Kidney (tissue), 14 donors: ENCODE results near the gene CCNB2. TPM values are rescaled to one million over a fixed set of nuclear protein-coding genes. Genes with fewer than 3 reads are reported as not detected.
A peak's percentile ranks its signal among the peaks of the same experiment; 100 is the strongest.
"Not testable (repeated sequence)": the region's sequence is repeated elsewhere in the genome, so short reads cannot be mapped to it uniquely, and the experiment has no call there.

Experiments
- DNase-seq, 5 donors: peaks; one replicate each; pipeline ENCODE4 v3.0.0-alpha.2; 2013 to 2020
- FAIRE-seq: peaks from 2 replicates; lab custom pipeline; 2012; peaks lifted over from hg19 to GRCh38; lab: Jason Lieb, UNC
- H3K27ac ChIP-seq, 2 donors: one replicate each; pipeline ENCODE4 v1.7.0; 2013; ENCODE audit warnings: low read depth in 2 of 2, low read length in 2 of 2, inconsistent platforms in 1 of 2
- H3K27me3 ChIP-seq: one replicate; pipeline ENCODE4 v1.7.1; 2013; ENCODE audit warnings: low read length, inconsistent platforms; ENCODE audit not compliant: control insufficient read depth, insufficient read depth
- H3K36me3 ChIP-seq, 3 donors: one replicate each; pipeline versions ENCODE4 v1.7.0 to v1.7.1; 2013; ENCODE audit warnings: low read length in 3 of 3, control low read depth in 1 of 3, inconsistent platforms in 1 of 3; ENCODE audit not compliant: insufficient read depth in 3 of 3, control insufficient read depth in 2 of 3
- H3K4me1 ChIP-seq, 3 donors: one replicate each; pipeline versions ENCODE4 v1.7.0 to v1.7.1; 2013; ENCODE audit warnings: low read length in 3 of 3, inconsistent platforms in 1 of 3, low read depth in 1 of 3; ENCODE audit not compliant: control insufficient read depth in 2 of 3, insufficient read depth in 2 of 3
- H3K4me3 ChIP-seq, 3 donors: one replicate each; pipeline versions ENCODE4 v1.7.0 to v1.8.1; 2013; ENCODE audit warnings: low read length in 3 of 3, control low read depth in 1 of 3, inconsistent platforms in 1 of 3
- H3K9ac ChIP-seq, 3 donors: one replicate each; pipeline versions ENCODE4 v1.7.0 to v1.7.1; 2013; ENCODE audit warnings: low read length in 3 of 3, control low read depth in 1 of 3, inconsistent platforms in 1 of 3
- H3K9me3 ChIP-seq, 3 donors: one replicate each; pipeline versions ENCODE4 v1.7.0 to v1.7.1; 2013; ENCODE audit warnings: low read length in 3 of 3, control low read depth in 1 of 3, inconsistent platforms in 1 of 3; ENCODE audit not compliant: control insufficient read depth in 2 of 3, insufficient read depth in 1 of 3
- intact Hi-C: fragments of 100-400 bp; cut with DNase I; formaldehyde crosslinking; loops from one replicate; pipeline ENCODE4 v1.11.1; 2022
- polyA plus RNA-seq: library from polyadenylated mRNA; stranded (reverse); fragments of 350-450 nt; fragmentation: Illumina TruSeq; extraction: RNeasy Lipid Tissue Mini Kit (QIAGEN cat#74804); gene quantifications from one replicate; pipeline ENCODE4 v1.2.3, GENCODE V29; 2014; ENCODE audit warnings: low read depth, low replicate concordance; ENCODE audit not compliant: insufficient read depth
- total RNA-seq: library from RNA; stranded (reverse); fragmentation: NEBNext Ultra II Directional; extraction: Animal tissue kit (Norgen Biotek cat#: 25700); gene quantifications from one replicate; pipeline ENCODE4 v1.2.1, GENCODE V29; 2021
- TF ChIP-seq, protein P1 (sequence below): IDR thresholded peaks from 3 replicates; pipeline ENCODE4 v1.5.1; 2012; ENCODE audit warnings: mild to moderate bottlenecking, moderate library complexity, borderline replicate concordance; ENCODE audit not compliant: insufficient read depth; ENCODE audit errors: extremely low read depth
- donor health status: control.
- donor health status: control.
- donor health status: control.
- donor health status: control.
- donor health status: control.
- donor health status: DM: yes; HTN: yes; CAD: no.
- donor health status: Normal renal cell carcinoma (clear cell type).

CCNB2 gene
- total and polyA plus RNA-seq, 2 donors from 2014 or later: 0.26 to 0.94 TPM

DNA sequence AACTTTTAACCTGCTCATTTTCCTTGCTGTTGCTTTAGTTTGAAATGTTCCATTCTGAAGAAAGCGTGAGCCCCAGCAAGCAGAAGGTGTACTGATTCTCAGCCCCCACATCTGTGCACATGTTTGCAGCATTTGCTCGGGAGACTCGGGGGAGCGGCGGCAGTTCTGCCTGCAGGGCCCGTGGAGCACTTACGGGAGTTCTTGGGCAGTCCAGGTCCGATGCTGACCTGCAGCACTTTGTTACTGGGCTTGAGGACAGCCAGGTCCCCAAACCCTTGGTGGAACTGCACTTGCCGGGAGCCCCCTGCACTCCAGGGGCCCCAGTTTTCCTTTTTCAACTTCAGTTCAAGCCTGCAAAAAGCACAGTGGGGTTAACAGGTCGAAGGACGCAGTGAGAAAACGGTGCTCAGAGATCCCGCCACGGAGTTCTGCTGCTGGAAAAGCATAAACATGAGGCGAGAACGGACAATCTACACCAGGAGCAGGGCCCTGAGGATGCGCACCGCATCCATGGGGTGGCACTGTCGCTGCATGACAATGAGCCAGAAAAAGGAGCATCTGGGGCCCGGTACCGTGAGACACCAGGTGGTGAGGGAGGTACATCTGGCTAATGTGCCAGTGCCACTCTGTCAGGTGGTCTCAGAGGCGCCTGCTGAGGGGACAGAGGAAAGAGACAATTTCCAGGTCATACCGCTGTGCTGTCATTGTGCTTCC, 56.1 kb downstream of the CCNB2 start:
- H3K27ac ChIP-seq: no peak overlapping the region
- FAIRE-seq (no peak), DNase-seq (peak in 3 of 5 donors; percentile 48 to 62 (median 57))
- peaks cover 0 to 5% (median 0%) of the 10 kb centered on the region in 3 donors for H3K4me1 ChIP-seq
- H3K9ac ChIP-seq: no peak overlapping the region
- TF ChIP-seq, protein P1, sequence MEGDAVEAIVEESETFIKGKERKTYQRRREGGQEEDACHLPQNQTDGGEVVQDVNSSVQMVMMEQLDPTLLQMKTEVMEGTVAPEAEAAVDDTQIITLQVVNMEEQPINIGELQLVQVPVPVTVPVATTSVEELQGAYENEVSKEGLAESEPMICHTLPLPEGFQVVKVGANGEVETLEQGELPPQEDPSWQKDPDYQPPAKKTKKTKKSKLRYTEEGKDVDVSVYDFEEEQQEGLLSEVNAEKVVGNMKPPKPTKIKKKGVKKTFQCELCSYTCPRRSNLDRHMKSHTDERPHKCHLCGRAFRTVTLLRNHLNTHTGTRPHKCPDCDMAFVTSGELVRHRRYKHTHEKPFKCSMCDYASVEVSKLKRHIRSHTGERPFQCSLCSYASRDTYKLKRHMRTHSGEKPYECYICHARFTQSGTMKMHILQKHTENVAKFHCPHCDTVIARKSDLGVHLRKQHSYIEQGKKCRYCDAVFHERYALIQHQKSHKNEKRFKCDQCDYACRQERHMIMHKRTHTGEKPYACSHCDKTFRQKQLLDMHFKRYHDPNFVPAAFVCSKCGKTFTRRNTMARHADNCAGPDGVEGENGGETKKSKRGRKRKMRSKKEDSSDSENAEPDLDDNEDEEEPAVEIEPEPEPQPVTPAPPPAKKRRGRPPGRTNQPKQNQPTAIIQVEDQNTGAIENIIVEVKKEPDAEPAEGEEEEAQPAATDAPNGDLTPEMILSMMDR: no peak
- peaks cover 2 to 8% (median 6%) of the 10 kb centered on the region in 3 donors for H3K36me3 ChIP-seq
- no peaks in the 10 kb centered on the region for H3K27me3 ChIP-seq
- H3K4me3 ChIP-seq: no peak overlapping the region
- H3K9me3 ChIP-seq: no peaks in the 10 kb centered on the region
- intact Hi-C loops: no loop called here

GRCh38 chr15:59162080-59162479, 57.1 kb downstream of the CCNB2 start:
- not testable (repeated sequence) for H3K27ac ChIP-seq, DNase-seq

DNA sequence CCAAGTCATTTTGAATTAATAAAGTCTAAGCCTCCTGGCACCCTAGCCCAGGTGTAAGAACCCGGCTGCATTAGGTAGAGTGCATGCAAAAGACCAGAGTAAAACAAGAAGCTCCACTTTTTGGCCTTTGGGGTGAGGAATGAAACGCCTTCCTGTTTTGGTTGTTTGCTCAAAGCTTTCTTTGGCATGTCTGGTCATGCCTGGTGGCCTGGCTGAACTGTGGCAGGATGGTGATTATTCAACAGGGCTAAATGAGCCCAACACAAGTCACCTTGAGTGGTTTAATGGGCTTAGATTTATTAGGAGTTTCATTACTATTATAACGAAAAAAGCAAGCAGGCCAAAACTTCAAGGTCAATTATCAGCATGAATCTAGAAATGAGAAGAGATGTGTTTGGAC, 60.8 kb downstream of the CCNB2 start:
- H3K4me3 ChIP-seq: no peak overlapping the region
- TF ChIP-seq, protein P1: no peak
- no peaks in the 10 kb centered on the region for H3K9me3 ChIP-seq
- H3K27me3 ChIP-seq: no peaks in the 10 kb centered on the region
- H3K36me3 ChIP-seq: peaks cover 2 to 6% (median 4%) of the 10 kb centered on the region in 3 donors
- H3K27ac ChIP-seq: peak overlapping the region; percentile 59 to 78
- intact Hi-C loops: no loop called here
- H3K9ac ChIP-seq: no peak overlapping the region
- FAIRE-seq (no peak), DNase-seq (peak in 3 of 5 donors; percentile 28 to 71 (median 62))
- peaks cover 0 to 9% (median 8%) of the 10 kb centered on the region in 3 donors for H3K4me1 ChIP-seq

More at GRCh38 chr15:59162080-59162479, 57.1 kb downstream of the CCNB2 start:
- H3K4me3 ChIP-seq, H3K9ac ChIP-seq, H3K9me3 ChIP-seq, FAIRE-seq, H3K27me3 ChIP-seq, H3K36me3 ChIP-seq, H3K4me1 ChIP-seq, intact Hi-C loops: not testable (repeated sequence)

- H3K4me1 ChIP-seq: peaks cover 0 to 9% (median 8%) of the 10 kb centered on the region in 3 donors
- no peak overlapping the region for H3K4me3 ChIP-seq
- peak overlapping the region; percentile 44 to 59 for H3K27ac ChIP-seq
- FAIRE-seq (no peak), DNase-seq (no peak)
- H3K9ac ChIP-seq: no peak overlapping the region
- TF ChIP-seq, protein P1: no peak
- intact Hi-C loops: no loop called here
- H3K36me3 ChIP-seq: peaks cover 2 to 4% (median 4%) of the 10 kb centered on the region in 3 donors
- H3K27me3 ChIP-seq: no peaks in the 10 kb centered on the region
- H3K9me3 ChIP-seq: no peaks in the 10 kb centered on the region
Measured at GRCh38 chr15:59166166-59166565, 61.2 kb downstream of the CCNB2 start.
